Nucleus accumbens (tissue), 56 donors: ENCODE data around the gene LRRC61.

Experiments
- DNase-seq, 56 donors: peaks; one replicate each; lab custom pipeline; 2025; lab: John Stamatoyannopoulos, UW

The LRRC61 gene

DNA sequence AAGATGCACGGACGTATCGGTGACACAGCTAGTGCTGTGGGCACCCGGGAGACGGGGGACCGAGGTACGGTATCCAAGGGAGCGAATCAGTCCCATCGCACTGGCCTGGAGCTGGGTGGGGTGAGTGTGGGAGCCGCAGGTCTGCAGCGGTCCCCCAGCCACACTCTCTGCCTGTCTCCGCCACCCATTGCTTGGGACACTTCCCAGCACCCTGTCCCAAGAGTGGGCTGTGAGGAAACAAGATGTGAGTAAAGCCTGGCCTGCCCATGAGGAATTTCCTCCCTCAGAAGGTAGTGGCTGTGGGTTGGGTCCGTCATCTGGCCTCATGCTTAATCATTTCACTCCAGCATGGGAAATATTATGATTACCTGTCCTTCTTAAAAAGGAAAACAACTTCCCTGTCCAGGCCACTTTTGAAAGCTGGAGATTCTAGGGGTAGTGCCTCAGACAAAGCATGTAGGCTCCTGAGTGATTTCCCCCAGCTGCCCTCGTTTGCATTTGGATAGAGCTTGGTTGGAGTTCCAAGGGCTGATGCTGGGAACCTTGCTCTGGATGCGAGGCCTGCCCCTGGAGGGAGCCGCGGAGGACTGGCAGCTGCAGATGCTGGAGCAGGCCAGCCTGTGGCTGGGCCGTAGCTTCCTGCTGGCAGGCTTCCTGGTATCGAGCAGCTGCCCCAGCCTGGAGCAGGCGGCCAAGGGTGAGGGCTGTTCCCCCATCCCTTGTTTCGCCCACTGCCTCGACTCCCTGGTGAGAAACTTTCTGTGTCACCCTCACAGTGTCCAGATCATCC lies 6.4 kb downstream of the LRRC61 start:
- peak in 25 of 56 donors; percentile 13 to 70 (median 39) for DNase-seq

DNA sequence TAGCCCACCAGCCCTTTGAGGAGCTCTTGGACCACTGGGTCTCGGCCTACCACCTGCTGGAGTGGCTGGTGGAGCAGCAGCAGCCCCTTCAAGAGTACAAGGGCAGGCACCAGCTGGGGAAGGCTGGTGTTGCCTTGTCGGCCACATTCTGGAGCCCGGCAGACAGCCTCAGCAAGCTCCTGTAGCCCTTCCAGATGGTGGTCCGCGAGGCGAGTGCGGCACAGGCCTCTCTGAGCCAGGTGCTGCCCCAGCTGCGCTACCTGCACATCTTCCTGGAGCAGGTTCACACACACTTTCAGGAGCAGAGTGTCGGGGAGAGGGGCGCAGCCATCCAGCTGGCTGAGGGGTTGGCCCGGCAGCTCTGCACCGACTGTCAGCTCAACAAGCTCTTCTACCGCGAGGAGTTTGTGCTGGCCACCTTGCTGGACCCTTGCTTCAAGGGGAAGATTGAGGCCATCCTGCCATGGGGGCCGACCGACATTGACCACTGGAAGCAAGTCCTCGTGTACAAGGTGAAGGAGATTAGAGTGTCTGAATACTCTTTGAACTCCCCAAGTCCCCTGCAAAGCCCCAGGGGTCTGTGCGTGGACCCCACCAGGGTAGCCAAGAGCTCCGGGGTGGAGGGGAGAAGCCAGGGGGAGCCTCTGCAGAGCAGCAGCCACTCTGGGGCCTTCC lies 7.2 kb downstream of the LRRC61 start:
- DNase-seq = no peak

DNA sequence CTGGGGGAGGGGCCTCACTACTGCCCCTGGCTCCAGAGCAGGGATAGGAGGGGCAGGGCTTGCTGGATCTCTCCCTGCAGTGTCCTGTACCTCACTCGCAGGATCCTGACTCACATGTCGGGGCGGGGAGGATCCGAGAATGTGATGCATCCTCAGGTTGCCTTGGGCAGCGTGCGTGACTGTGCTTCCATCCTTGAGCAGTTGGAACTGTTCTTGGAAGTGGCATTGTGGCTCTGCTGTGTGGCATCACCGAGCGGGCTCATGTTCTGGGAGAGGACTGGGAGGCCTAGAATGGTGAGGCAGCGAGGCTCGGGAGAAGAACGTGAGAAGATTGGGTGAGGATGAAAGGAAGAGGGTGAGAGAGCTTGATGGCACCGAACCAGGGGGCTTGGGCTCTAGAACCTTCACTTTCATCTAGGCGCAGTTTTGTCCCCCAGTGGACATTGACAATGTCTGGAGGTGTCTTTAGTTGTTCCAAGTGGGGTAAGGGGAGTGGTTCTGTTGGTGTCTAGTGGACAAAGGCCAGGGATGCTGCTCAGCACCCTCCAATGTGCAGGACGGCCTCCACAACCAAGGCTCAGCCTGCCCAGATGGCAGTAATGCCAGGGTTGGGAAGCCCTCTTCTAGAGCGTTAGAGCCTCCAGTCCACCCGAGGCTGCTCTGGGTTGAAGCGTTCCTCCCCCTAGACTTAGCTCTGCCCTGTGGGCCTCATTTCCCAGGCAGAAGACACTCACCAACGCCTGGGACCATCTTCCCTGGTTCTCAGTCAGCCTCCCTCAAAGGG lies 9.9 kb downstream of the LRRC61 start:
- DNase-seq = no peak

DNA sequence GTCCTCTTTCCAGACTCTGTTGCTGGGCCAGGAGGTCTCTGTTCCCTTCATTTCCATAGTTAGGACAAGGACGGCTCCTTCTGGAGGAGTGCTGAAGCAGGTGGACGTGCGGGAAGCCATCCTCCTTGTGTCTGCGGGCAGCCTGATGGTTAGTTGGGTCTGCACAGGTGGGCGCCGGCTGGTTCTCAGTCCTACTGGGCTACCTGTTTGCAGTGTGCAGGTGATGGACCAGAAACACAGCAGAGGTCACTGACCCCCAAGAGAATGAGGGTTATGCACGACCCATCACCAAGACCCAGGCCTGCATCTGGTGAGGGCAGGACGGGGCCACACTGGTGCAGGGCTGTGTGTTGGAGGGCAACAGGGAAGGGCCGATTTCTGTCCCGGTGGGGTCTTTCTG lies 10.5 kb downstream of the LRRC61 start:
- DNase-seq = no peak

DNA sequence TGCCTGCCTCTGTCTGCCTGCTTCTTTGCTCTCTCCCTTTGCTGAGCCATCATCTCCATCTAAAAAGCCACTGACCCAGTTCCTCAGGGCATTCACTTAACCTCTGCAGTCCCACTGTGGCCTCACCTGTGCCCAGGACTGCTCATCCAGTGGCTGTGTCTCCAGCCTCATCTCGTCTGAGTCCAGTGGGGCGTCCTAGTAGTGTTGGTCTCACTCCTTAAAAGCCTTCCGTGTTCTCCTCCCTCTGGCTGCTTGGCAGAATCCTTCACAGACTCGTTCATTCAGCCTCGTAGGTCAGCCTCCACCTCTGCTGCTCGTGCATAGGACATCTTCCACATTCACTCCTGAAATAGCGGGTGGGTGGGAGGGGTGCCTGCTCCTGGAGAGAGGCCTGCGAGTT lies 11.0 kb downstream of the LRRC61 start:
- DNase-seq = no peak

DNA sequence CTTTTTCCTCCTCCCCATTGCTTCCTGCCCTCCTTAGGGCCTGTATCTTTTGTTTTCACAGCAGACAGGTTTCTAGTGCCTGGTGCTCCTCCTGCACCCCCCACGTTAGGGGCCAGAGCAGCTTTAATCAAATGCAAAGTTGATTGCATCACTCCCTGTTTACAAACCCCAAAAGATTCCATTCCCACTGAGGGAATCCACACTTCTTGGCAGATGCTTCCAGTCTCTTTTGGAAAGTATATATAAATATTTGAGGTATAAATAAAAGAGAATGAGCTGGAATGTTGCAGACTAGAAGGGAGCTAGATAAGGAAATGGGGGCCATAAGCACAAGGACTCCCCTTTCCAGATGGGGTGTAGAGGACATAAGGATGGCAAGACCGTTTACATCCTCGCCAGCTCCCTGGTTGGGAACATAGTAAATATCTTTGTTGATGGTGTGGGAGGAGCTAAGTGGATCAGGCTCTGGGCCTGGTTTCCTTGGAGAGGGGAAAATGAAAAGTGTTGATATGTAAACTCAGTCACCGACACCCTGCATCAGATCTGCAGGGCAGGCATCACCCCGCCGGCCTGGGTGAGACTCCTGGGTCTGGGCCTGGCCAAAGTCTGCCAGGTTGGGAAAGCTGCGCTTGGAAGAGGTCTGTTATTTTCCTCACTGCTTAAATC lies 12.1 kb downstream of the LRRC61 start:
- DNase-seq = no peak

DNA sequence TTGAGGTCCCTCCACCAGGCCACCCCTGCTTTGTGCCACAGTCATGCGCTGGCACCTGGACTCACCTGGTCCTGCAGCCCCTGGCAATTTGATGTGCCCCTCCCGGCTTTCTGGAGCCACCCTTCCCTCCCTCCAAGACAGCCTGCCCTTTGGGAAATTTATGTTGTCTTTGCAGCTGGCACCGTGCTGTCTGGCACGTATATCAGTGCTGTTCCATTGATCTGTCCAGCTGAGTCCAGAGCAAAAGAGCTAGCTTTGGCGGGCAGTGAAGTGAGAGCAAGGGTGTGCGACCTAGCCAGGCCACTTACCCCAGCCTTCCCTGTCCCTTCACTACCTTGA lies 12.6 kb downstream of the LRRC61 start:
- DNase-seq = no peak

DNA sequence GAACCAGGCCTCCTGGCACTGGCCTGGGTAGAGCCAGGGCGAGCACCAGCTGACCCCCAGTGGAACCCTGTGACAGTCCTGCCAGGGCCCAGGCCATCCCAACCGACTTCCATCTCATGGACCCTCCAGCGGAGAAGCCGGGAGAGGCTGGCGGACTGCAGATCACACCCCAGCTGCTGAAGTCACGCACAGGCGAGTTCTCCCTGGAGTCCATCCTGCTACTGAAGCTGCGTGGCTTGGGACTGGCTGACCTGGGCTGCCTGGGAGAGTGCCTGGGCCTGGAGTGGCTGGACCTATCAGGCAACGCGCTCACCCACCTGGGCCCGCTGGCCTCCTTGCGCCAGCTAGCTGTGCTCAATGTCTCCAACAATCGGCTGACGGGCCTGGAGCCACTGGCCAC lies 13.6 kb downstream of the LRRC61 start:
- DNase-seq = no peak

DNA sequence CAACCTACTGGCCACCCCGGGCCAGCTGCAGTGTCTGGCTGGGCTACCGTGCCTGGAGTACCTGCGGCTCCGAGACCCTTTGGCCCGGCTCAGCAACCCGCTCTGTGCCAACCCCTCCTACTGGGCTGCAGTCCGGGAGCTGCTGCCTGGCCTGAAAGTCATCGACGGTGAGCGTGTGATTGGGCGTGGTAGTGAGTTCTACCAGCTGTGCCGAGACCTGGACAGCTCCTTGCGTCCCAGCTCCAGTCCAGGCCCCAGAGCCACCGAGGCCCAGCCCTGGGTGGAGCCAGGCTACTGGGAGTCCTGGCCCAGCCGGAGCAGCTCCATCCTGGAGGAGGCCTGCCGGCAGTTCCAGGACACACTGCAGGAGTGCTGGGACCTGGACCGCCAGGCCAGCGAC lies 14.0 kb downstream of the LRRC61 start:
- no peak for DNase-seq

DNA sequence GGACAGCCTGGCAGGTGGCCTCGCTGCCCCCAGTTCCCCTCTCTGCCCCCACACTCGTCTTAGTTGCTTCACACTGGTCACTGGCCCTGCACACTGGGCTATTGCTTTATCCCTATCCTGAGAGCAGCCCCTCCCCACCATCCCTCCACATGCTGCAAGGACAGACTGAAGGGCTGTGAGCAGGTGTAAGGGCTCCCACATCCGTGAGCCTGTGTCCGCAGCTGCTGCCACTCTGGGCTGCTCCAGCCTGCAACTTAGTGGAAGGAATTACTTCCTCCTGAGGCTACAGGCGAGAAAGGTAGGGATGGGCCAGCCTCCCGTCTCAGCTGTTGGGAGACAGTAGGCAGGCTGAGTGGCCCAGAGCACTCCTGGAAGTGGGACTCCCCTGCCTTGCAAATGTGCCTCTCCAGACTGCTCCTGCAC lies 14.5 kb downstream of the LRRC61 start:
- no peak for DNase-seq

DNA sequence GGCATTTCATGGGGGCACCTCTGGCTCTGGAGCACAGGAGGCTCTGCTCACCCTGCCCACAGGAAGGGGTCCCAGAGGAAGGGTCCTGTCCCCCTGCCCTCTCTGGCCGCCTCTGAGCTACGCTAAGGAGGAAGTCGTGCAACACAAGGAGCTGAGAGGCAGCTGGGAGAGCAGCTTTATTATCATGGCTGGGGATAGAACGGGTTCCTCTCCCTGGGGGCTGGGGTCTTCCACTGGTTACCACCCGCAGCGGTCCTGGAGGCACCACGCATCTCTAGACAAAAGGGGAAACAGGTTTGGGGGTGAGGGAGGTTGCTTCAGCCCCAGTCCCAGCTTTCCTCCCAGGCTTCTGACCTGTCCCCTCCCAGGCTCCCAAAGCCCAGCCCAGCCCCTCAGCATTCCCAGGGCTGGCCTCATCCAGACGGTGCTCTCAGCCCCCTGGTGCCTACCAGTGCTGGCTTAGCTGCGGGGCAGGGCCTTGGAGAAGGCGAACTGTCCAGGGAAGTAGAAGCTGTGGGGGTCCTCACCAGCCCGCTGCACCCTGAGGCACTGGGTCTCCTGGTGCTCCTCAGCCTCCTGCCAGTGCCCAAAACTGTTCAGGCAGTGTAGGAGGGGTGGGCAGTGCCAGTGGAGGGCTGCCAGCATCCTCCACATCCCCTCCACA lies 15.1 kb downstream of the LRRC61 start:
- no peak for DNase-seq

DNA sequence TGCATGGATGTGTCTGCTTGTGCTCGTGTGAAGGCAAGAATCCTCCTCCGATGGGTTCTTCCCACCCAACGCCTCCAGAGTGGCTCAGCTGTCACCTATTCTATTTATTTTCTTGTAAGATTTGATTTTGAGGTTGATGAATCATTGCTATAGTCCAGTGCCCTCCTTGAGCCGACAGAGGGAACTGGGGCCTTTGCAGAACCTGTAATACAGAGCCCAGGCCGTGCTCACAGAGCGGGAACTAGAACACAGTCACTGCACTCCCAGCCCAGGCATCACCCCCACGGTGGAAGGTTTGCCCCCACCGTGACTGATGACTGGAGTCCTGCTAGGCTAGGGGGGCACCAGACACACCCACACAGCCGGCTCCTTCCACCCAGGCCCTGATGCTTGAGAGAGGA lies 16.3 kb downstream of the LRRC61 start:
- no peak for DNase-seq

DNA sequence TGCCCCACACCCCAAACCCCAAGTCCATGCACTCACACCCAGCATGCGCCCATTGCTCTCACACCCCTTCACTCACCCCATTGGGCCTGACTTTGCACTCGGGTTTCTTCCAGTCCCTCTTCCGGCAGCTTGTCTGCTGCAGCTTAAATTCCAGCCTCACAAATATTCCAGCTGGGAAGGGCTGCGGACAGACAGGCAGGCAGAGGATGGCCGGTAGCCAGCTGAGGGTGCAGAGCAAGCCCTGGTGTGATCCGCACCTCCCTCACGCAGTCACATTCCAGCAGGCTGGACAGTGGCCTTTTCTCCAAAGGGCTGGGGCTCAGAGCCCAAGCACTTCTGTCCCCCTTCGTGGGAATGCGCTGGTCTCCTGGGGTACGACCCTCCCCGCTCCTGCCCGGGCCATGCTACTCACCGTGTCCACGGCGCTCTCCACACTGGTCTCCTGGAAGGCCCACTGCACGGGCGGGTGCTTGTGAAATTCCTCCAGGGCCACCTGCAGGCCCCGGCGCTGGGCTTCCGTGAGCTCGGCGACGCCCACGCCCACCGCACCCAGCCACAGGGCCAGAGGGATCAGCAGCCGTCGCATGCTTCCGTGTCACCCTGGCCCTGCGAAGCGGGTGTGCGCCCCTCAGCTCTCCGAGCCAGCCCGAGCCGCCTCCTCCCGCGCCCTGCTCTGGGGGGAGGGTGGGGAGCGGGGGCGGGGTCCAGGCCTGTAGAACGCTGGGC lies 17.0 kb downstream of the LRRC61 start:
- DNase-seq = no peak

DNA sequence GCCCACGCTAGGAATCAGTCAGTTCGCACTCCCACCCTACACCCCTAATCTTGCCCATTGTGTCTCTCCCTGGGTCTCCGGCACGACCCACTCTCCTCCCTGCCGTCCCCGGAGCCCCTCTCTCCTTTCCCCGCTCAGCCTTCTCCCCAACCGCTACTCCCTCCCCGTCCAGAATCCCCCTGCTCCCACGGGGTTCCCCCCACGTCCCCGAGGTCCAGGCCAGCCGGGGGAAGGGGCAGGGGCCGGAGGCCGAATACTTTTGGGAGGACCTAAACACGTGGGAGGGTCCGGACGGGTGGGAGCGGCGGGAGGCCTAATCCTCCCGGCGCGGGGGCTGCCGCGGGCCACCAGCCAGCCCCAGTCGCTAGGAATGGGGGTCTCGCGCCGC lies 17.7 kb downstream of the LRRC61 start:
- DNase-seq = no peak

DNA sequence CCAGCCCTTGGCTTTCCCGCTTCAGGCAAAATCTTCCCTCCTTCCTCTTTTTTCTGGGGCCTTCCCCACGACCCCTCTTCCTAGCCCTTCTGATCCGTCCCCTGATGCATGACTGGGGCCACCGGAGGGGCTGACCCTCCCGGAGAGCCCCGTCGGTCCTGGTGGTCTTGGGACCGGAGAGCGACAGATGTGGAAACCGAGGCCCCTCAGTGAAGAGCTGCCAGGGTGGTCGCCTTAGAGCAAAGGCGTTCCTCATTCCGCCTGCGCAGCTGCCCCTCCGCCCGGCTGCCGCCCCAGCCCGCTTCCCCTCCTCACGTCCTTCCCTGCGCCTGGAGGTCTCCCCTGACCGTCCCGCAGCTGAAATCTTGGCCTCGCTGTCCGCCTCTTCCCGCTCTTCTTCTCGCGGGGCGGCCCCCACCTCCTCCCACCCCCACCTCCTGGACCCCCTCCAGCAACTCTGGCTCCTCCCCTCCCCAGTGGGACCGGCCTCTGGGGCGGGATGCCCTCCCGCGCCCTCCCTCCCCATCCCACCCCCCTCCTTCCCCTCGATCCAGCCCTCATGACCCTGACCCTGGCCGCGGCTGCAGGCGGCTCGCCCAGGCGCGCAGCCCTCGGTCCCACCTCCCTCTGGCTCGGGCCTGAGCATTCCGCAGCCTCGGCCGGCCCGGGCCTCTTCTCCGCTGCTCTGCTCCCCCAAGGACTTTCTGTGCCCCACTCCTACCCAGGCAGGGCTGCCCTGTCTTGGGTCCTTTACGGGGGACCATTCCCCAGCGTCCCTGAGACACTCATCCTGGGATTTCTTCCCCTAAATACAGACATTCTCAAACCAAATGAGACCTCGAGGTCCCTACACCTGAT lies 18.3 kb downstream of the LRRC61 start, which contains the start of gene RARRES2:
RARRES2 (minus strand) TSS at position 367 of the 858 bp plus-strand sequence. CDS start 1,020 bp downstream, outside the sequence.
- peak in 7 of 56 donors; percentile 16 to 57 (median 32) for DNase-seq

DNA sequence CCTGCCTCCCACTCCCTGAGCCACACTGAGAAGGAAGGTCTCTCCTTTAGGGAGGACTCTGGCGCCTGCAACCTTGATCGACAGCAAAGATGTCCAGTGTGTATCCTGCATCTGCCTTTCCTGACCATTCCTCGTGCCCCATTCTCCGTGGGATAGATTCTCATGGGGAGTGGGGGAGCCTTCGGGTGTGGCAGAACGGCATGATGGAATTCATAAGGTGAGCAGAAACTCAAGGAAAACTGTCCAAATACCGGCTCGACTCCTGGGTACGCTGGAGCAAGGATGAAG lies 18.9 kb downstream of the LRRC61 start:
- DNase-seq = no peak

DNA sequence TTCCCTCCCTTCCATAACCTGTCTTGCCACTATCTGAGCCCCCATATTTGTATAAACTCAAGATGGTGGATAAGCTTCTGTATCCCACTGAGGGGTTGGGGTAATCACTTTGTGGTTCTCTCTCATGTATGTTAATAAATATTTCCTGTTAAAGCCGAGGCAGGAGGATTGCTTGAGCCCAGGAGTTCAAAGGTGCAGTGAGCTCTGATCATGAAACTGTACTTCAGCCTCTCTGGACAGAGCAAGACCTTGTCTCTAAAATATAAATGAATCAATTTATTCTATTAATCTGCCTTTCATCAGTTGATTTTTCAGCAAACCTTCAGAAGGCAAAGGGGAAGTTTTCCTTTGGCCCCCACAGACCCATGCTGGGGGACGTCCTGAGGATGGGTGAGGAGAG lies 20.1 kb downstream of the LRRC61 start:
- DNase-seq = no peak

DNA sequence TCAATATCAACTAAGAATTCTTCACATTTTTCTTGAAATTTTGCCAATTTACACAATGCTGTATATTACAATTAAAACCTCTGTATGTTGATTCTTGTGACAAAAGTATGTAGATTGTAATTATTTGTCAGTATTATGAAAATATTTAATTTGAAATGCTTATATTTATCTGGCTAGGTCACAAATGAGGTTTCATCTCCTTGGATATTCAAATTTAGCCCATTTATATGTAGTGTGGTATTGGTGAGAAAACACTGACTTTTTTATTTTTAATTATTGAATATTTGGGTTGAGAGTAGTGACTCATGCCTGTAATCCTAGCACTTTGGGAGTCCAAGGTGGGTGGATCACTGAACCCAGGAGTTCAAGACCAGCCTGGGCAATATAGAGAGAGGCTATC lies 21.1 kb downstream of the LRRC61 start:
- DNase-seq = no peak

DNA sequence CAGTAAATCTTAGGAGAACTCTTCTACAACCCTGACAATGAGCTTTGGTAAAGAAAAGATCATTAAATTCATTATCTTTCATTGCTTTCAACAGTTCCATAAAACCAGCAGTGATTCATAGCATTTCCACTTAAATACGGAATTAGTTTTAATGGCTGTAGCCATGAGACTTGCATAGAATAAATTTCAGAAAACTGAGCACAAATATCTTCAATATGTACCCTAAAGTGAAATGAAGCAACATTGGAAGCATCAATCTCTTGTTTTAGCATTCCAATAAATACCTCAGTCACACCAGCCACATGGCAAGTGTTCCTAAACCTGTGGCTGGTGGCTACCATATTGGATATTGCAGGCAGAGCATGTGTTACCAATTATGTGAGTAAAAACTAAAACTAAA lies 21.9 kb downstream of the LRRC61 start:
- no peak for DNase-seq
